HL-60 (cell line): Measurements from ENCODE around the gene MAPRE3.
A peak's percentile ranks its signal among the peaks of the same experiment; 100 is the strongest.

Experiments used
- DNase-seq, 2 experiments: peaks; one replicate each; pipeline ENCODE4 v3.0.0-alpha.2; 2010 to 2020; ENCODE audit warnings: low read depth in 1 of 2, low spot score in 1 of 2
- H3K27ac ChIP-seq: fragments of 250-450 bp; sonication (Bioruptor Pico); replicated peaks from 2 replicates; pipeline ENCODE4 v1.5.1; 2020; ENCODE audit warnings: mild to moderate bottlenecking, moderate library complexity
- H3K27me3 ChIP-seq: fragments of 250-450 bp; sonication (Bioruptor Pico); 2 replicates; pipeline ENCODE4 v1.5.1; 2021; ENCODE audit warnings: mild to moderate bottlenecking, moderate library complexity; ENCODE audit not compliant: insufficient read depth, poor library complexity, severe bottlenecking
- H3K4me3 ChIP-seq: replicated peaks from 2 replicates; pipeline ENCODE4 v1.5.1; 2011; ENCODE audit warnings: mild to moderate bottlenecking, control low read depth, low read length; ENCODE audit not compliant: insufficient read depth
- GABPA ChIP-seq: IDR thresholded peaks from 2 replicates; pipeline ENCODE4 v1.6.1; 2012; ENCODE audit warnings: low read depth
- POLR2AphosphoS5 ChIP-seq: IDR thresholded peaks from 2 replicates; pipeline ENCODE4 v1.6.1; 2012; ENCODE audit warnings: low read depth
- SPI1 ChIP-seq: IDR thresholded peaks from 2 replicates; pipeline ENCODE4 v1.6.1; 2012; ENCODE audit warnings: low read depth, mild to moderate bottlenecking, borderline replicate concordance
- TF ChIP-seq, protein P1 (sequence below): IDR thresholded peaks from one replicate; pipeline ENCODE4 v1.5.1; 2011; ENCODE audit warnings: low read length, control low read depth, inconsistent platforms; ENCODE audit not compliant: insufficient read depth
- TF ChIP-seq, protein P2 (sequence below): IDR thresholded peaks from 2 replicates; pipeline ENCODE4 v1.6.1; 2012; ENCODE audit warnings: low read depth; ENCODE audit not compliant: insufficient replicate concordance

The MAPRE3 gene

DNA sequence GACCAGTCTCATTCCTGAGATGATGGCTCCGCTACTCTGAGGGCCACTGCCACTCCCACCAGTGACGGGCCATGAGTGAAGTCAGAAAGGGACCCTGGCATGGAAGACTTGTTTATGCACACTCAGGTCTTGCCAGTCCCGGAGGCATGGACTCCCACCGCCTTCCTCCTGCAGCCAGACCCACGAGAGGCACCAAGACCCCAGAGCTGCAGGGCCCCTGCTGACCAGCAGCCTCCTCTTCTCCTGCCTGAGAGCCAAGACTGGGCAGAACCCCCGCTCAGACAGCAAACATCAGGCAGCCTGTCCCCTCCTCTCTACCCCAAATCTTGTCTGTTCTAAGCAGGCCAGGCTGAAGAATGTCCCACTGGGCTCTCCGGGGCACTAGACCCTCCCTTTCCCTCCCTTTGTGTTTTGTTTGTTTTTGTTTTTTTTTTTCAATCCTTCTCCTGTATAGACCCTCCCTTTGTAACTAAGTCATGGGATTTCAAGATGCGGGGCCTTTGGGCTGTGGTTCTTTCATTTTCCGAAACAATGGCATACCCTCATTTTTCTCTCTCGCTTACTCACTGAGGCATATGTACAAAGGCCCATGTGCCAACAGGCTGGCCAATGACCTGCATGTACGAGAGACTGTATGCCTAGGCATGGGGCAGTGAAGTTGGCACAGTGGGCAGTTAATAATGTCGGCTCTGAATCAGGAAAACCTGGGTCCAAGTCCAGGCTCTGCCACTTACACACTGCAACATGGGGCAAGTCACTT, 24.3 kb upstream of the MAPRE3 start:
- Histone ChIP-seq H3K27ac (no peak overlapping the region), H3K4me3 (no peak overlapping the region), H3K27me3 (peaks cover 3% of the 10 kb centered on the region)
- no peak for TF ChIP-seq POLR2AphosphoS5
- TF ChIP-seq GABPA = no peak
- TF ChIP-seq SPI1 = no peak
- TF ChIP-seq, protein P1, sequence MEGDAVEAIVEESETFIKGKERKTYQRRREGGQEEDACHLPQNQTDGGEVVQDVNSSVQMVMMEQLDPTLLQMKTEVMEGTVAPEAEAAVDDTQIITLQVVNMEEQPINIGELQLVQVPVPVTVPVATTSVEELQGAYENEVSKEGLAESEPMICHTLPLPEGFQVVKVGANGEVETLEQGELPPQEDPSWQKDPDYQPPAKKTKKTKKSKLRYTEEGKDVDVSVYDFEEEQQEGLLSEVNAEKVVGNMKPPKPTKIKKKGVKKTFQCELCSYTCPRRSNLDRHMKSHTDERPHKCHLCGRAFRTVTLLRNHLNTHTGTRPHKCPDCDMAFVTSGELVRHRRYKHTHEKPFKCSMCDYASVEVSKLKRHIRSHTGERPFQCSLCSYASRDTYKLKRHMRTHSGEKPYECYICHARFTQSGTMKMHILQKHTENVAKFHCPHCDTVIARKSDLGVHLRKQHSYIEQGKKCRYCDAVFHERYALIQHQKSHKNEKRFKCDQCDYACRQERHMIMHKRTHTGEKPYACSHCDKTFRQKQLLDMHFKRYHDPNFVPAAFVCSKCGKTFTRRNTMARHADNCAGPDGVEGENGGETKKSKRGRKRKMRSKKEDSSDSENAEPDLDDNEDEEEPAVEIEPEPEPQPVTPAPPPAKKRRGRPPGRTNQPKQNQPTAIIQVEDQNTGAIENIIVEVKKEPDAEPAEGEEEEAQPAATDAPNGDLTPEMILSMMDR = no peak
- TF ChIP-seq, protein P2, sequence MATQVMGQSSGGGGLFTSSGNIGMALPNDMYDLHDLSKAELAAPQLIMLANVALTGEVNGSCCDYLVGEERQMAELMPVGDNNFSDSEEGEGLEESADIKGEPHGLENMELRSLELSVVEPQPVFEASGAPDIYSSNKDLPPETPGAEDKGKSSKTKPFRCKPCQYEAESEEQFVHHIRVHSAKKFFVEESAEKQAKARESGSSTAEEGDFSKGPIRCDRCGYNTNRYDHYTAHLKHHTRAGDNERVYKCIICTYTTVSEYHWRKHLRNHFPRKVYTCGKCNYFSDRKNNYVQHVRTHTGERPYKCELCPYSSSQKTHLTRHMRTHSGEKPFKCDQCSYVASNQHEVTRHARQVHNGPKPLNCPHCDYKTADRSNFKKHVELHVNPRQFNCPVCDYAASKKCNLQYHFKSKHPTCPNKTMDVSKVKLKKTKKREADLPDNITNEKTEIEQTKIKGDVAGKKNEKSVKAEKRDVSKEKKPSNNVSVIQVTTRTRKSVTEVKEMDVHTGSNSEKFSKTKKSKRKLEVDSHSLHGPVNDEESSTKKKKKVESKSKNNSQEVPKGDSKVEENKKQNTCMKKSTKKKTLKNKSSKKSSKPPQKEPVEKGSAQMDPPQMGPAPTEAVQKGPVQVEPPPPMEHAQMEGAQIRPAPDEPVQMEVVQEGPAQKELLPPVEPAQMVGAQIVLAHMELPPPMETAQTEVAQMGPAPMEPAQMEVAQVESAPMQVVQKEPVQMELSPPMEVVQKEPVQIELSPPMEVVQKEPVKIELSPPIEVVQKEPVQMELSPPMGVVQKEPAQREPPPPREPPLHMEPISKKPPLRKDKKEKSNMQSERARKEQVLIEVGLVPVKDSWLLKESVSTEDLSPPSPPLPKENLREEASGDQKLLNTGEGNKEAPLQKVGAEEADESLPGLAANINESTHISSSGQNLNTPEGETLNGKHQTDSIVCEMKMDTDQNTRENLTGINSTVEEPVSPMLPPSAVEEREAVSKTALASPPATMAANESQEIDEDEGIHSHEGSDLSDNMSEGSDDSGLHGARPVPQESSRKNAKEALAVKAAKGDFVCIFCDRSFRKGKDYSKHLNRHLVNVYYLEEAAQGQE = no peak
- DNase-seq = no peak

DNA sequence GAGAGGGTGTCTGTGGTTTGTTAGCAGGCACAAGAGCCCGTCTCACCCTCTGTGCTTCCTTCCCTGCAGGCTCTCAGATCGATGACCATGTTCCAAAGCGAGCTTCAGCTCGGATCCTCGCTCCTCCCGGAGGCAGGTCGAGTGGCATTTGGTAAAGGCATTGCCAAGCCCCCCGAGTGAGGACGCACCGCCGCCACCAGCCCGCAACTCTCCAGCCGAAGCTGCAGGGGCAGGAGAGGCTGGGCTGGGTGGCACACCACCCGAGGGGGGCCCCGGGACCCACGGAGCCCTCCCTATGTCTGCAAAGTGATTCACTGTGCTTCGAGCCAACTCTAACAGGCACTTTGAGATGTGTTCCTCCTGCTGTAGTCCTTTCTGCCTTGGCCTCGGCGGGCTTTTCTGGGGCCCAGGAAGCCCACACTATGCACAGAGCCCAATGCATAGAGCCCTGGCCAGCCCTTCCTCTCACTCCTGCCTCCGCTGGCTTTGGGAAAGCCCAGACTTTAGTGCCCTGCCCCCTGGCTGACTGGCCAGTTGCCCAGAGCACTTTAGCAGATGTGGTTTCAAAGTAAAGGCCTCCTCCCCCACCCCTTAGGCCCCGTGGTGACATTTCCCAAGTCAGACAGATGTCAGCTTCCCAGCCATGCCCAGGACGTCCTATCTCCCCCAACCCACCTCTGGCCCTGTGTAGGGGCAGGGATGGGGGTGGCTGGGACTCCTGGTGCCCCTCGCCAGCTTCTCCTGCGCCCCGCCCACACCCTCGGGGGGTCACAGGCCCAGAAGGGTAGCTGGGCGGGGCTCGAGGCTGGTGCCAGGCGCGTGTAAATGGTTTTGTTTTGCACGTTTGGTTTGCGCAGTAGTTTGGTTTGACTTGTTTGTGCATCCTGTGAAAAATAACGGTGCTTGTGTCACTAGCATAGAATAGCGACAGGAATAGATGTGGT, 23.3 kb upstream of the MAPRE3 start:
- DNase-seq = peak in 1 of 2 experiments; percentile 43
- TF ChIP-seq, protein P2 = no peak
- TF ChIP-seq, protein P1 = no peak
- TF ChIP-seq GABPA (no peak), POLR2AphosphoS5 (no peak), SPI1 (no peak)
- Histone ChIP-seq H3K27ac (no peak overlapping the region), H3K4me3 (no peak overlapping the region), H3K27me3 (peaks cover 3% of the 10 kb centered on the region)

DNA sequence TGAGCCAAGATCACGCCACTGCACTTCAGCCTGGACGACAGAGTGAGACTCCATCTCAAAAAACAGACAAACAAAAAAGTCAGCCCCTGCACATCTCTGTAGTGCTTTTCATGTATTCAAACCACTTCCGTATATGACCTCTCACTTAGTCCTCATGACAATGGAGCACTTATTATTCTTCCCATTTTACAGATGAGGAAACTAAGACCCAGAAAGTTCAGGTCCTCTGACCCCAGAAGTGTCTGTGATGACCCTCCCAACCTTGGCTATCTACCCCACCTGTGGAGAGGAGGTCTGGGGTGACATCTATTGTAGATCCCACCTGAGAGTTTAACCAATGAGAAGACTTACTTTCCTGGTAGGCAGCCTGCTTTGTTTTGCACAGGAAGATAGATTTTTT, 21.6 kb upstream of the MAPRE3 start:
- no peaks in the 10 kb centered on the region for H3K27me3 ChIP-seq
- TF ChIP-seq POLR2AphosphoS5 (no peak), SPI1 (no peak), GABPA (no peak)
- TF ChIP-seq, protein P1 = no peak
- TF ChIP-seq, protein P2 = no peak
- DNase-seq = no peak
- no peak overlapping the region for H3K4me3 ChIP-seq
- no peak overlapping the region for H3K27ac ChIP-seq
